HG02870 (cell line): ENCODE measurements around the gene POMZP3.
"Not testable (repeated sequence)": the region's sequence is repeated elsewhere in the genome, so short reads cannot be mapped to it uniquely, and the experiment has no call there.

Experiments
- ATAC-seq: cut with Tn5 transposase; IDR thresholded peaks from one replicate; pipeline ENCODE4 v1.9.1; 2021; ENCODE audit warnings: mild to moderate bottlenecking, moderate library complexity; ENCODE audit not compliant: unreplicated experiment

The POMZP3 gene

GRCh38 chr7:76626989-76627642 is at the start of gene POMZP3:
Gene POMZP3, minus strand, starts transcription at chr7:76627279. Its CDS starts 1,215 bp downstream, at chr7:76626064.
- peak; percentile 70 for ATAC-seq

GRCh38 chr7:76675783-76676182 is 48.7 kb upstream of the POMZP3 start:
- not testable (repeated sequence) for ATAC-seq

GRCh38 chr7:76673346-76673745 is 46.3 kb upstream of the POMZP3 start:
- not testable (repeated sequence) for ATAC-seq

- ATAC-seq: not testable (repeated sequence)
Measured at GRCh38 chr7:76659212-76659611, 32.1 kb upstream of the POMZP3 start.

- not testable (repeated sequence) for ATAC-seq
Measured at GRCh38 chr7:76656425-76656824, 29.3 kb upstream of the POMZP3 start.

GRCh38 chr7:76642620-76643019 is 15.5 kb upstream of the POMZP3 start:
- not testable (repeated sequence) for ATAC-seq

GRCh38 chr7:76637061-76637691 is 10.1 kb upstream of the POMZP3 start:
- ATAC-seq: peak; percentile 87

- peak; percentile 36 for ATAC-seq
Measured at GRCh38 chr7:76626581-76626980, 498 bp downstream of the POMZP3 start.

GRCh38 chr7:76619439-76620190 is 7.5 kb downstream of the POMZP3 start:
- ATAC-seq: not testable (repeated sequence)

GRCh38 chr7:76613783-76614182 is 13.3 kb downstream of the POMZP3 start:
- ATAC-seq: not testable (repeated sequence)

- not testable (repeated sequence) for ATAC-seq
Measured at GRCh38 chr7:76612232-76612631, 14.8 kb downstream of the POMZP3 start.

GRCh38 chr7:76609864-76610263 is 17.2 kb downstream of the POMZP3 start:
- ATAC-seq: peak; percentile 35

- not testable (repeated sequence) for ATAC-seq
Measured at GRCh38 chr7:76608469-76608868, 18.6 kb downstream of the POMZP3 start.

GRCh38 chr7:76606027-76606426 is 21.1 kb downstream of the POMZP3 start:
- peak; percentile 95 for ATAC-seq

- ATAC-seq: not testable (repeated sequence)
Measured at GRCh38 chr7:76600650-76601049, 26.4 kb downstream of the POMZP3 start.

- not testable (repeated sequence) for ATAC-seq
Measured at GRCh38 chr7:76600116-76600482, 27.0 kb downstream of the POMZP3 start.

- not testable (repeated sequence) for ATAC-seq
Measured at GRCh38 chr7:76598590-76599264, 28.4 kb downstream of the POMZP3 start.

GRCh38 chr7:76597288-76597687 is 29.8 kb downstream of the POMZP3 start:
- ATAC-seq: not testable (repeated sequence)

GRCh38 chr7:76592694-76593093 is 34.4 kb downstream of the POMZP3 start:
- not testable (repeated sequence) for ATAC-seq

- peak; percentile 83 for ATAC-seq
Measured at GRCh38 chr7:76591602-76592304, 35.3 kb downstream of the POMZP3 start.
